ENCODE data around the gene SKIC2. TPM values are rescaled to one million over a fixed set of nuclear protein-coding genes. Genes with fewer than 3 reads are reported as not detected.

The SKIC2 gene
- total RNA-seq, 1 donor from 2014 or later: 63.4 TPM

GRCh38 chr6:31945154-31945506, 13.8 kb upstream of the SKIC2 start:
- Mint-ChIP-seq H3K36me3 (ENCODE audit: low read depth, unreplicated experiment) (peaks cover 3% of the 10 kb centered on the region), H3K27ac (ENCODE audit: unreplicated experiment) (no peak overlapping the region), H3K27me3 (ENCODE audit: unreplicated experiment) (peaks cover 18% of the 10 kb centered on the region), H3K9me3 (ENCODE audit: unreplicated experiment) (no peaks in the 10 kb centered on the region), H3K4me1 (ENCODE audit: unreplicated experiment) (peaks cover 5% of the 10 kb centered on the region), H3K4me3 (ENCODE audit: unreplicated experiment) (no peak overlapping the region)
- TF ChIP-seq, protein P1, sequence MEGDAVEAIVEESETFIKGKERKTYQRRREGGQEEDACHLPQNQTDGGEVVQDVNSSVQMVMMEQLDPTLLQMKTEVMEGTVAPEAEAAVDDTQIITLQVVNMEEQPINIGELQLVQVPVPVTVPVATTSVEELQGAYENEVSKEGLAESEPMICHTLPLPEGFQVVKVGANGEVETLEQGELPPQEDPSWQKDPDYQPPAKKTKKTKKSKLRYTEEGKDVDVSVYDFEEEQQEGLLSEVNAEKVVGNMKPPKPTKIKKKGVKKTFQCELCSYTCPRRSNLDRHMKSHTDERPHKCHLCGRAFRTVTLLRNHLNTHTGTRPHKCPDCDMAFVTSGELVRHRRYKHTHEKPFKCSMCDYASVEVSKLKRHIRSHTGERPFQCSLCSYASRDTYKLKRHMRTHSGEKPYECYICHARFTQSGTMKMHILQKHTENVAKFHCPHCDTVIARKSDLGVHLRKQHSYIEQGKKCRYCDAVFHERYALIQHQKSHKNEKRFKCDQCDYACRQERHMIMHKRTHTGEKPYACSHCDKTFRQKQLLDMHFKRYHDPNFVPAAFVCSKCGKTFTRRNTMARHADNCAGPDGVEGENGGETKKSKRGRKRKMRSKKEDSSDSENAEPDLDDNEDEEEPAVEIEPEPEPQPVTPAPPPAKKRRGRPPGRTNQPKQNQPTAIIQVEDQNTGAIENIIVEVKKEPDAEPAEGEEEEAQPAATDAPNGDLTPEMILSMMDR (IDR thresholded peaks at IDR 0.05; ENCODE audit: unreplicated experiment): no peak
- no peak for DNase-seq (ENCODE audit: low spot score)

- no peak within 1 kb of the TSS for H3K4me3 Mint-ChIP-seq (ENCODE audit: unreplicated experiment)
- TF ChIP-seq, protein P1 (IDR thresholded peaks at IDR 0.05; ENCODE audit: unreplicated experiment): no peak
- H3K36me3 Mint-ChIP-seq (ENCODE audit: low read depth, unreplicated experiment): peaks cover 5% of the 10 kb centered on the region
- H3K9me3 Mint-ChIP-seq (ENCODE audit: unreplicated experiment): no peaks in the 10 kb centered on the region
- H3K27me3 Mint-ChIP-seq (ENCODE audit: unreplicated experiment): peaks cover 18% of the 10 kb centered on the region
- no peak for DNase-seq (ENCODE audit: low spot score)
- peaks cover 2% of the 10 kb centered on the region for H3K4me1 Mint-ChIP-seq (ENCODE audit: unreplicated experiment)
- H3K27ac Mint-ChIP-seq (ENCODE audit: unreplicated experiment): no peak within 1 kb of the TSS
Measured at GRCh38 chr6:31945507-31946369, 13.2 kb upstream of the SKIC2 start, which contains the start of gene CFB. CFB (plus strand) TSS chr6:31946095; CDS start chr6:31946222, 127 bp downstream.

- peaks cover 20% of the 10 kb centered on the region for H3K27me3 Mint-ChIP-seq (ENCODE audit: unreplicated experiment)
- DNase-seq (ENCODE audit: low spot score): no peak
- H3K4me1 Mint-ChIP-seq (ENCODE audit: unreplicated experiment): peaks cover 2% of the 10 kb centered on the region
- H3K9me3 Mint-ChIP-seq (ENCODE audit: unreplicated experiment): no peaks in the 10 kb centered on the region
- H3K4me3 Mint-ChIP-seq (ENCODE audit: unreplicated experiment): no peak overlapping the region
- TF ChIP-seq, protein P1 (IDR thresholded peaks at IDR 0.05; ENCODE audit: unreplicated experiment): no peak
- H3K27ac Mint-ChIP-seq (ENCODE audit: unreplicated experiment): no peak overlapping the region
- H3K36me3 Mint-ChIP-seq (ENCODE audit: low read depth, unreplicated experiment): peaks cover 9% of the 10 kb centered on the region
Measured at GRCh38 chr6:31946370-31946885, 12.5 kb upstream of the SKIC2 start.

GRCh38 chr6:31947070-31947675, 11.8 kb upstream of the SKIC2 start:
- H3K9me3 Mint-ChIP-seq (ENCODE audit: unreplicated experiment): no peaks in the 10 kb centered on the region
- TF ChIP-seq, protein P1 (IDR thresholded peaks at IDR 0.05; ENCODE audit: unreplicated experiment): no peak
- H3K4me1 Mint-ChIP-seq (ENCODE audit: unreplicated experiment): peaks cover 2% of the 10 kb centered on the region
- peak overlapping the region; percentile 26 for H3K4me3 Mint-ChIP-seq (ENCODE audit: unreplicated experiment)
- peaks cover 9% of the 10 kb centered on the region for H3K36me3 Mint-ChIP-seq (ENCODE audit: low read depth, unreplicated experiment)
- H3K27ac Mint-ChIP-seq (ENCODE audit: unreplicated experiment): peak overlapping the region; percentile 2
- H3K27me3 Mint-ChIP-seq (ENCODE audit: unreplicated experiment): peaks cover 20% of the 10 kb centered on the region
- no peak for DNase-seq (ENCODE audit: low spot score)
